H1 (cell line): ENCODE data around the gene TMTC2. TPM values are rescaled to one million over a fixed set of nuclear protein-coding genes. Genes with fewer than 3 reads are reported as not detected.

Experiments used
- CTBP2 ChIP-seq: IDR thresholded peaks from 2 replicates; pipeline ENCODE4 v1.7.0; 2011; ENCODE audit warnings: borderline replicate concordance, mild to moderate bottlenecking, moderate library complexity, mixed read lengths, low read length; ENCODE audit not compliant: insufficient read depth, insufficient read length
- EGR1 ChIP-seq: IDR thresholded peaks from 2 replicates; pipeline ENCODE4 v1.6.1; 2011; ENCODE audit warnings: low read depth, low read length, borderline replicate concordance
- polyA plus RNA-seq, 7 experiments: library from polyadenylated mRNA; depleted of rRNA in 3 of 7; stranded (reverse) in 5 of 7; unstranded in 2 of 7; fragments of >200 nt in 5 of 7; fragments of 200-250 nt in 2 of 7; gene quantifications; 1 replicate in 5 of 7; 2 replicates in 1 of 7; 4 replicates in 1 of 7; pipeline versions ENCODE4 v1.2.1 to v1.2.3, GENCODE V29; 2011 to 2013; ENCODE audit warnings: missing spikeins in 2 of 7, mixed read lengths in 2 of 7
- total RNA-seq: library from RNA; stranded (reverse); fragmentation: NEBNext Ultra II Directional; extraction: Animal tissue kit (Norgen Biotek cat#: 25700); gene quantifications from 2 replicates; pipeline ENCODE4 v1.2.1, GENCODE V29; 2021

TMTC2 gene
- total and polyA plus RNA-seq, 2 of the 8 experiments (the other 6 are each of a cell fraction or from before 2014, with no cell fraction given), result 2.3 to 3.9 TPM

DNA sequence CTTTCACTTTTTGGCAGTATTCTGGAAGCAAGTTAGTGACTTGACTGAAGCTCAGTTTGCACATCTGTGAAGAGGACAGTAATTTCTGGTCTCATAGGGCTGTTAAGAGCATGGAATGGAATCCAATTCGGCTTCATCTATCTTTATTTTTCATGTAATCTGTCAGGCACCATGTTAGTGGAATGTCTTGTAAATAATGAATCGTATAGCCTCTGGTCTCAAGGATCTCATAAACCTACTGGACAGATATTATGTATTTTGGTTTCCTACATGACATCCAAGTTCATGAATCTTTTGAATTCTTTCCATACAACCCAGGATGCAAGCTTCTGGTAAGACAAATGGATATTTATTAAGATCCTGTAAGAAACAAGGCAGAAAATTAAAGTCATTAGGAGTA, 24.0 kb downstream of the TMTC2 start (continued):
- no peak for TF ChIP-seq CTBP2
- no peak for TF ChIP-seq EGR1
